Nephron (organoid): ENCODE results near the gene NCAPH2.

Experiments used
- H3K27ac Mint-ChIP-seq, 3 experiments: 2 replicates each; pipeline ENCODE4 v1.8.0; 2020; ENCODE audit warnings: mixed read lengths in 3 of 3, mild to moderate bottlenecking in 2 of 3, moderate library complexity in 1 of 3
- H3K27me3 Mint-ChIP-seq: 2 replicates; pipeline ENCODE4 v1.8.0; 2021; ENCODE audit warnings: low read depth, mild to moderate bottlenecking, moderate library complexity, mixed read lengths
- H3K36me3 Mint-ChIP-seq: 2 replicates; pipeline ENCODE4 v1.8.0; 2020; ENCODE audit warnings: low read depth, mixed read lengths
- H3K4me1 Mint-ChIP-seq: 2 replicates; pipeline ENCODE4 v1.8.0; 2020; ENCODE audit warnings: mixed read lengths
- H3K4me3 Mint-ChIP-seq, 3 experiments: 2 replicates each; pipeline ENCODE4 v1.8.0; 2020; ENCODE audit warnings: mild to moderate bottlenecking in 3 of 3, mixed read lengths in 3 of 3, moderate library complexity in 2 of 3
- H3K9me3 Mint-ChIP-seq: 2 replicates; pipeline ENCODE4 v1.8.0; 2020; ENCODE audit warnings: mixed read lengths
- TF ChIP-seq, protein P1 (sequence below), 3 experiments: fragments of 200-600 bp; sonication (generic); IDR thresholded peaks; one replicate each; pipeline ENCODE4 v1.5.0; 2021; ENCODE audit warnings: antibody characterized with exemption in 3 of 3; ENCODE audit not compliant: unreplicated experiment in 3 of 3

Gene NCAPH2

DNA sequence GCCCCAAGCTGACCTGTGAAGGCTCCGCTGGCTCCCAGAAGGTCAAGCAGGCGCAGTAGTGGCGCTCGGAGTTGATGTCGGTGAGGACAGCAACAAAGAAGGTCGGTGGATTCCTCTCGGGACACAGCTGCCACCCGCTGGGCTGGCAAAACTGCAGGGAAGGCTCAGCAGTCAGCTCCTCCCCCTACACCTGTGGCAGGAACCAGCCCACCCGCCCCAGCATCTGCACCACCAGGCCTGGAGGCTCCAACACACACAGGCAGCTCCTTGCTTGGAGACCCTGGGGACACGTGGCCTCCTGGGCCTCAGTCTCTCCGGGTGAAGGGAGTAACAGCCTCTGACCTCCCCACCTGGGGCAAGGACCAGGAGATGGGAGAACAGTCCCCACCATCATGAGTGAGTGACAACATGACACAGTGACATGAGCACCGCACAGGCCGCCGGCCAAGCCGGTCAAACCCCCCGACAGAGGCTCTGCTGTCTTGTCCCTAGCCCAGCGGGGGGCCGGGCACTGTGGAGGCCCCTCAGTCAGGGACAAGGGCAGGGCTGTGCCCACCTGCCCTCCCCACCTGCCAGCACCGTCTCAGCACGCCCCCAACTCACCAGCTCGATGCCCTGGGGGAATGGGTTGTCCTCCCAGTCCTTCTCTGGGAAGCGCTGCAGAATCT is 40.1 kb upstream of the NCAPH2 start:
- Mint-ChIP-seq H3K9me3 (no peaks in the 10 kb centered on the region), H3K27ac (no peak overlapping the region), H3K36me3 (peaks cover 12% of the 10 kb centered on the region), H3K4me1 (peaks cover 20% of the 10 kb centered on the region), H3K4me3 (no peak overlapping the region), H3K27me3 (no peaks in the 10 kb centered on the region)
- TF ChIP-seq, protein P1, sequence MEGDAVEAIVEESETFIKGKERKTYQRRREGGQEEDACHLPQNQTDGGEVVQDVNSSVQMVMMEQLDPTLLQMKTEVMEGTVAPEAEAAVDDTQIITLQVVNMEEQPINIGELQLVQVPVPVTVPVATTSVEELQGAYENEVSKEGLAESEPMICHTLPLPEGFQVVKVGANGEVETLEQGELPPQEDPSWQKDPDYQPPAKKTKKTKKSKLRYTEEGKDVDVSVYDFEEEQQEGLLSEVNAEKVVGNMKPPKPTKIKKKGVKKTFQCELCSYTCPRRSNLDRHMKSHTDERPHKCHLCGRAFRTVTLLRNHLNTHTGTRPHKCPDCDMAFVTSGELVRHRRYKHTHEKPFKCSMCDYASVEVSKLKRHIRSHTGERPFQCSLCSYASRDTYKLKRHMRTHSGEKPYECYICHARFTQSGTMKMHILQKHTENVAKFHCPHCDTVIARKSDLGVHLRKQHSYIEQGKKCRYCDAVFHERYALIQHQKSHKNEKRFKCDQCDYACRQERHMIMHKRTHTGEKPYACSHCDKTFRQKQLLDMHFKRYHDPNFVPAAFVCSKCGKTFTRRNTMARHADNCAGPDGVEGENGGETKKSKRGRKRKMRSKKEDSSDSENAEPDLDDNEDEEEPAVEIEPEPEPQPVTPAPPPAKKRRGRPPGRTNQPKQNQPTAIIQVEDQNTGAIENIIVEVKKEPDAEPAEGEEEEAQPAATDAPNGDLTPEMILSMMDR (IDR thresholded peaks at IDR 0.05; ENCODE audit: unreplicated experiment in 3 of 3) = no peak

DNA sequence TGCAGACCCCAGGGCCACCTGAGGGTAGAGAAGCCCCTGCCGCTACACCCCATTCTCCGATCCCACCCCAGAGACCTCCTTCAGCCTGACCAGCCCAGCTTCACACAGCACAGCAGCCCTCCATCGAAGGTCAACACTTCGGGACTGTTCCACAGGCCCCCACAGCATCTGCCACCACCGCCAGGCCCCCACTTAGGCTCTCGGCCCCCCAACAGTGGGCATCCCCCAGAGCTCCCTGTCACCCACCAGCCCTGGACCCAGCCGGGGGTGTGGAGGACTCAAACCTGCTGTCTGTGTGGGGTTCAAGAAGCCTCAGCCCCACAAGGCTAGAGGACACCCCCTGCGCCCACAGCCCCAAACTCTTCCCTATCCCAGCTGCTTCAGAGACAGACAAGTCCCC is 39.4 kb upstream of the NCAPH2 start:
- H3K4me3 Mint-ChIP-seq = peak overlapping the region in 1 of 3 experiments; percentile 34
- H3K9me3 Mint-ChIP-seq = no peaks in the 10 kb centered on the region
- H3K36me3 Mint-ChIP-seq = peaks cover 8% of the 10 kb centered on the region
- H3K4me1 Mint-ChIP-seq = peaks cover 28% of the 10 kb centered on the region
- no peak overlapping the region for H3K27ac Mint-ChIP-seq
- TF ChIP-seq, protein P1 (IDR thresholded peaks at IDR 0.05; ENCODE audit: unreplicated experiment in 3 of 3) = no peak
- no peaks in the 10 kb centered on the region for H3K27me3 Mint-ChIP-seq

DNA sequence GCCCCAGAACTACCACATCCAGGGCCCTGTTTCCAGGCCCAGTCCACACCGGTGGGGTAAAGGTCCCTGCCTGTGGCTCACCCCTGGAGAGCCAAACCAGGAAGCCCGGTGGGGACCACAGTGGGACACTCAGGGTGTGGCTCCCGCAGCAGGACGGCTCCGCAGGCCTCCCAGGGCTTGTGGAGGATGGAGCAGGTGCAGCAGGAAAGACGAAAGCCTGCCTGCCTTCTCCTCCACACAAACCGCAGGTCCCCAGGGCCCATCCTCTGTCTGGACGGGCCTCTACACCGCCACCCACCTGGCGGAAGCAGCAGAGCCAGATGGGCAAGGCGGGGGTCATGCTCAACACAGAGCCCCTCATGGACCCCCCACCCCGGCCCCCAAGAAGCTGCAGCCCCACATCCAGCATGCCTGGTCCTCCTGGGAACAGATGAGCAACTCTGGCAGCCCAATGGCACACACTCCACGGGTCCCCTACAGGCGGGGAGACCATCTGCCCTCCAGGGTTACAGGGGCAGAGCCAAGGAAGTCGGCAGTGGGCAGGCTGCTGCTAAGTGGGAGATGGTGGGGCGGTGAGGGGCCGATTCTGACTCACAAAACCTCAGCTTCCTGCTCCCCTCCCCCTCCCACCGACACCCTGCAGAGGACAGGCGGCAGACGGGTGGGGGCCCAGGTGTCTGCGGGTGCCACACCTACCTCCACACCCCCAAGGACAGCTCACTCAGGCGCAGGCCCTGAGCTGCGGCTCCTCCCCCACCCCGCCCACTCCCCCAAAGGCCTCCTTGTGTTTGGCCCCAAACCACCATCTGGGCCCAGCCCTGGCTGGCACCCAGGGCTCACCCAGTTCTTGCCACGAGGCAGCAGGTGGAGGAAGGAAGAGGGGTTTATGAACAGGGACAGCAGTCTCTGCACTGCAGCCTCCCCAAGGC is 38.4 kb upstream of the NCAPH2 start:
- H3K27me3 Mint-ChIP-seq = no peaks in the 10 kb centered on the region

DNA sequence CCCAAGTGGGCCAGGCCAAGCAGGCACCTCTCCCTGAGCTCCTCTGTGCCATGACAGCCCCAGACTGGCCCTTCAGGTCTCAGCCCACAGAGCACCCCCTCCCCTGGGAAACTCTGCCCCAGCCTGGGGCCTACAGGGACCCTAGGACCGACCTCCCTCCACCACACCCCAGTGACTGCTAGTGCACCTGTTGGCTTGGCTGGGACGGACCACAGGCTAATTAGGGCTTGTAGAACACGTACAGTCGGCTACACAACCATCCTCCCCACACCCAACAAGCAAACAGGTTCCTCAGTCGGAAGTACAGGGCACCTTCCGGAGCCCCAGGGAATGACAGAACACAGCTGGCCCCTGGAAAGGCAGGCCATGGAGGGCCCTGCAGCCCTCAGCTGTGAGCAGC is 37.5 kb upstream of the NCAPH2 start:
- H3K9me3 Mint-ChIP-seq = no peaks in the 10 kb centered on the region
- TF ChIP-seq, protein P1 (IDR thresholded peaks at IDR 0.05; ENCODE audit: unreplicated experiment in 3 of 3) = no peak
- peak overlapping the region; percentile 12 to 63 (median 43) for H3K4me3 Mint-ChIP-seq
- no peaks in the 10 kb centered on the region for H3K27me3 Mint-ChIP-seq
- H3K4me1 Mint-ChIP-seq = peaks cover 35% of the 10 kb centered on the region
- peaks cover 6% of the 10 kb centered on the region for H3K36me3 Mint-ChIP-seq
- H3K27ac Mint-ChIP-seq = peak overlapping the region in 1 of 3 experiments; percentile 42

More for the DNA sequence above, 38.4 kb upstream of the NCAPH2 start:
- Mint-ChIP-seq H3K4me3 (no peak overlapping the region), H3K4me1 (peaks cover 35% of the 10 kb centered on the region), H3K9me3 (no peaks in the 10 kb centered on the region), H3K36me3 (peaks cover 6% of the 10 kb centered on the region), H3K27ac (no peak overlapping the region)
- TF ChIP-seq, protein P1 (IDR thresholded peaks at IDR 0.05; ENCODE audit: unreplicated experiment in 3 of 3) = no peak

DNA sequence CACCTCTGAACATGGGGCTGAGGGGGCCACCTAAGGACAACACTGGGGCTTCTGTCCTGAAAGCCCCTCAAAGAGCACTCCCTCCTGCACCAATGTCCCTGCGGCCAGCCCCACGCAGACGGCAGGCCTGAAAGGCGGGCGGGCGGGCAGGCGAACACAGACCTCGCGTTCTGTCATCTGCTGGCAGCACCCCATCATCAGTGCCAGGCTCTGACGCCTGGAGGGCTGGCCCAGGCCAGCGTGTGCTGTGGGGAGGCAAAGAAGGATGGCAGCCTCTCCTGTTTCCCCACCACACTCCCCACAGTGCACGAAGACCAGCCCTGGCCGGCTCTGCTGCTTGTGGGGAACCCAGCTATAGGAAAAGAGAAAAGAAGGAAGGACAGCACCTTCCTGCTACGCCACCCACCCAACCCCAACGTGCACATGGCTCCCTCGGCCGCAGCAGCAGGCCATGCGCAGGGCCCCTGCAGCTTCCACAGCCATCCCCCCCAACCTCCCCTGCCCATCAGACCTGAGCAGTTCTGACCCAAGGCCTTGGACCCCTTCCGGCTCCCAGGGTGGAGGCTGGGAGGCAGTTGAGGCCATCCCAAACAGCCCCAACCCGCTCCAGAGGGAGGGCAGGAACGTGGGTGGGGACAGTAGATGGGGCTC is 36.7 kb upstream of the NCAPH2 start:
- H3K27me3 Mint-ChIP-seq = no peaks in the 10 kb centered on the region
- peak overlapping the region in 2 of 3 experiments; percentile 75 for H3K4me3 Mint-ChIP-seq
- H3K27ac Mint-ChIP-seq = no peak overlapping the region
- H3K36me3 Mint-ChIP-seq = peaks cover 6% of the 10 kb centered on the region
- H3K9me3 Mint-ChIP-seq = no peaks in the 10 kb centered on the region
- TF ChIP-seq, protein P1 (IDR thresholded peaks at IDR 0.05; ENCODE audit: unreplicated experiment in 3 of 3) = no peak
- peaks cover 35% of the 10 kb centered on the region for H3K4me1 Mint-ChIP-seq
